HEK293 (cell line): Measurements from ENCODE around the gene XBP1.

Source experiments
- ELK4 ChIP-seq: IDR thresholded peaks from 2 replicates; pipeline ENCODE4 v1.6.1; 2011; ENCODE audit warnings: mild to moderate bottlenecking, low read depth, low read length, borderline replicate concordance
- GLIS1 ChIP-seq: fragments of 450-650 bp; formaldehyde crosslinking; IDR thresholded peaks from 2 replicates; pipeline ENCODE4 v1.5.1; 2016; ENCODE audit warnings: missing biosample characterization, missing genetic modification characterization
- MYNN ChIP-seq: fragments of 450-650 bp; formaldehyde crosslinking; IDR thresholded peaks from 2 replicates; pipeline ENCODE4 v1.5.1; 2016; ENCODE audit warnings: missing biosample characterization, missing genetic modification characterization, borderline replicate concordance
- PATZ1 ChIP-seq: fragments of 450-650 bp; formaldehyde crosslinking; IDR thresholded peaks from 2 replicates; pipeline ENCODE4 v1.5.1; 2016; ENCODE audit warnings: missing biosample characterization, missing genetic modification characterization
- PRDM1 ChIP-seq: fragments of 450-650 bp; formaldehyde crosslinking; IDR thresholded peaks from 2 replicates; pipeline ENCODE4; 2016; ENCODE audit warnings: missing biosample characterization, missing genetic modification characterization
- REST ChIP-seq: fragments of 450-650 bp; formaldehyde crosslinking; IDR thresholded peaks from 2 replicates; pipeline ENCODE4 v1.5.1; 2016; ENCODE audit warnings: missing biosample characterization, missing genetic modification characterization
- ZNF121 ChIP-seq: fragments of 450-650 bp; formaldehyde crosslinking; IDR thresholded peaks from 2 replicates; pipeline ENCODE4 v1.5.1; 2016; ENCODE audit warnings: missing biosample characterization, missing genetic modification characterization
- ZNF266 ChIP-seq: fragments of 450-650 bp; formaldehyde crosslinking; IDR thresholded peaks from 2 replicates; pipeline ENCODE4 v1.5.1; 2016; ENCODE audit warnings: missing biosample characterization, missing genetic modification characterization, low read depth
- ZSCAN23 ChIP-seq: fragments of 450-650 bp; formaldehyde crosslinking; IDR thresholded peaks from 2 replicates; pipeline ENCODE4 v1.5.1; 2016; ENCODE audit warnings: missing biosample characterization, missing genetic modification characterization

- TF ChIP-seq MYNN (no peak), ZNF266 (tag by site-specific recombination) (no peak), GLIS1 (tag by site-specific recombination) (no peak), ELK4 (no peak), ZNF121 (no peak), REST (tag by site-specific recombination) (no peak), ZSCAN23 (tag by site-specific recombination) (no peak), PATZ1 (tag by site-specific recombination) (no peak), PRDM1 (tag by site-specific recombination) (no peak)
Measured at GRCh38 chr22:28846994-28847393, 46.6 kb upstream of the XBP1 start.
